Activated CD4-positive, alpha-beta T cell treated with anti-CD3 and anti-CD28 coated beads, Interleukin-2, amount 10 ng/mL, durations not matched to agents 24 days and 14 days (primary cell): Measurements from ENCODE around the gene PTPRN2. TPM values are rescaled to one million over a fixed set of nuclear protein-coding genes. Genes with fewer than 3 reads are reported as not detected.
"Not testable (repeated sequence)": the region's sequence is repeated elsewhere in the genome, so short reads cannot be mapped to it uniquely, and the experiment has no call there.

Experiments
- DNase-seq: peaks from one replicate; pipeline ENCODE4 v3.0.0; 2022
- H3K27ac Mint-ChIP-seq: one replicate; pipeline ENCODE4 v1.8.0; 2022; ENCODE audit warnings: mild to moderate bottlenecking, mixed read lengths
- H3K27me3 Mint-ChIP-seq: one replicate; pipeline ENCODE4 v1.8.0; 2022; ENCODE audit warnings: mixed read lengths
- H3K36me3 Mint-ChIP-seq: one replicate; pipeline ENCODE4 v1.8.0; 2022; ENCODE audit warnings: low read depth, mild to moderate bottlenecking, mixed read lengths
- H3K4me1 Mint-ChIP-seq: one replicate; pipeline ENCODE4 v1.8.0; 2021; ENCODE audit warnings: mixed read lengths
- H3K4me3 Mint-ChIP-seq: one replicate; pipeline ENCODE4 v1.8.0; 2022; ENCODE audit warnings: mild to moderate bottlenecking, moderate library complexity, mixed read lengths
- H3K9me3 Mint-ChIP-seq: one replicate; pipeline ENCODE4 v1.8.0; 2021; ENCODE audit warnings: mixed read lengths
- intact Hi-C: fragments of 100-400 bp; cut with micrococcal nuclease; formaldehyde crosslinking; loops from one replicate; pipeline ENCODE4 v1.15.1; 2023
- total RNA-seq: library from RNA; stranded (reverse); gene quantifications from 2 replicates; pipeline ENCODE4 v1.2.3, GENCODE V29; 2022

PTPRN2 gene
- total RNA-seq, 1 donor from 2014 or later = 0.33 TPM

DNA sequence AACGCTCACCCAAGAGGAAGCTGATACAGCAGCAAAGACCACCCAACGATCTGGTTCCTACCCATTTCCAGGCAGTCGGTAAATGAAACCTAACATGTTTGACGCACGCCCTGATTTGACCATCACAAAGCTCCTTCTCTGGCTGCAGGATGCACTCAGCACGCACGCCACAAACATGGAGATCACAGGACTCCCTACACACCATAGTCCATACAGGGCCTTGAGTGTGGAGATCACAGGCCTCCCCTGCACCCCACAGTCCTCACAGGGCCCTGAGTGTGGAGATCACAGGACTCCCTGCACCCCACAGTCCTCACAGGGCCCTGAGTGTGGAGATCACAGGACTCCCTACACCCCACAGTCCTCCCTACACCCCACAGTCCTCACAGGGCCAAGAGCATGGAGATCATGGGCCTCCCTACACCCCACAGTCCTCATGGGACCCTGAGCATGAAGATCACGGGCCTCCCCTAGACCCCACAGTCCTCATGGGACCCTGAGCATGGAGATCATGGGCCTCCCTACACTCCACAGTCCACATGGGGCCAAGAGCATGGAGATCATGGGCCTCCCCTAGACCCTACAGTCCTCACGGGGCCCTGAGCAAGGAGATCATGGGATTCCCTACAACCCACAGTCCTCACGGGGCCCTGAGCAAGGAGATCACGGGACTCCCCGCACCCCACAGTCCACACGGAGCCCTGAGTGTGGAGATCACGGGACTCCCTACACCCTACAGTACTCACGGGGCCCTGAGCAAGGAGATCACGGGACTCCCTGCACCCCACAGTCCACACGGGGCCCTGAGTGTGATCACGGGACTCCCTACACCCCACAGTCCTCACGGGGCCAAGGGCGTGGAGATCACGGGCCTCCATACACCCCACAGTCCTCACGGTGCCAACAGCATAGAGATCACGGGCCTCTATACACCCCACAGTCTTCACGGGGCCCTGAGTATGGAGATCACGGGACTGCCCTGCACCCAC, 841.6 kb downstream of the PTPRN2 start:
- H3K9me3 Mint-ChIP-seq = no peaks in the 10 kb centered on the region
- no peaks in the 10 kb centered on the region for H3K4me1 Mint-ChIP-seq
- intact Hi-C loops = no loop called here
- no peak overlapping the region for H3K4me3 Mint-ChIP-seq
- no peaks in the 10 kb centered on the region for H3K36me3 Mint-ChIP-seq
- H3K27me3 Mint-ChIP-seq = no peaks in the 10 kb centered on the region
- H3K27ac Mint-ChIP-seq = no peak overlapping the region
- DNase-seq = no peak

DNA sequence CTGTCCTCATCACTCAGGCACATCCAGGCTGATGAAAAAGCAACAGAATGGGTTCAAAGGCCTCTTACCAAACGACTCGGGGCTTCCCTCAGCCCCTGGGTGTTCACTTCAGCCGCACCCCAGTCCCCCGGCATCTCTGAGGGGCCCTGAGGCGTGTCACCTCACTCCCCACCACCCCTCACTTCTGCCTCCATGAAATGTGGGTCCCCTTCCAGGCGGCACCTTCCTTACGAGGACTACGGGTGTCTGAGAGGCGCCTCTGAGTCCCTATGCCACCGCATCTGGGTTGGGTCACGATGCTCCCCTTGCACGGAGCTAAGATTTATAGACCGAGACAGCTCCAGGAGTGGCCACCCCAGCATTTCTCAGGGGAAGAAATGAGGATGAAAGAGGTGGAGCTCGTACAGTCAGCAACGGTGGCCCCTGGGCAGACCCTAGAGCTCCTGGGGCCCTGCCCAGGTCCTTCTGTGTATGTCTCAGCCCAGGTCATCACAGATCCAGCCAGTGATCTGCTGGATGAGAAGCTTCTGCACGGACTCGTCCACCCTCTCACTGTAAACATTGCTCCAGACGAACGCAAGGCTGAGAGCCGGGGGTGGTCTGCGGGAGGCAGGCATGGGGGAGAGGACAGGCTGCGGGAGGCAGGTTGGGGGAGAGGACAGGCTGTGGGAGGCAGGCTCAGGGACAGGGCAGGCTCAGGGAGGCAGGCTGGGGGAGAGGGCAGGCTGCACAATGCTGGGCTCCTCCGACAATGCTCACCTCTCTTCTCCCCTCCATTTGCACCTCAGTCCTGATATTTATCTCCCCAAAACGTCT, 842.6 kb downstream of the PTPRN2 start:
- DNase-seq = no peak
- H3K27me3 Mint-ChIP-seq = no peaks in the 10 kb centered on the region
- intact Hi-C loops = no loop called here

DNA sequence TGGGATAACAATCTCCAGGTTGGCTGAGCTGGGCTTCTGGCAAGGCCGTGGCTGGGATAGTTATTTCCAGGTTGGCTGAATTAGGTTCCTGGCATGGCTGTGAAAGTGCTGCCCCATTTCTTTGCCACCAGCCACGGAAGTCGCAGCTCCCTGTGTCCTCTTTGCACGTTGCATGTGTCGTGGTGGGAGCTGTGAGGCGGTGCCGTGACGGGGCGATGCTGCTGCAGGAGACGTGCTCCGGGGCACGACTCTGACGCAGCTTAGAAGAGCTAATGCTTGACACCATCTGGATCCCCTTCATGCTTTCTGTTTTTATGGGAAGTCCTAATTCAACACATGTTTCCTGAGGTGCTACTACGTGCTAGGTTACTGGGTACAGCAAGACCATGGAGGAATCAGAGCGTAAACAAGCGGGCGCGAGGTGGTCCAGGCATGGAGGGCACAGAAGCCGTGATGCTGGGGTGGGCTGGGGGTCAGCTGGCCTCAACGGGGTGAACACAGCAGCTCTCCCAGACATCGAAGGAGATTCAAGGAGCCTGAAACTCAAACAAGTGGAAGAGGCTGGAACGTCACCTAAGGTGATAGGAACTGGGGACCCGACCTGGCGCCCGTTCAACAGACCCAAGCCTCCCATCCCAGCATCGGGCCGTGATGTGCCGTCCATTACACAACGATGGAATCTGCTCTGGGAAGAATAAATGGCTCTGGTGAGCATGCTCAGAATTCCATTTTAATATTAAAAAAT, 843.7 kb downstream of the PTPRN2 start:
- H3K36me3 Mint-ChIP-seq = no peaks in the 10 kb centered on the region
- H3K27ac Mint-ChIP-seq = no peak overlapping the region
- DNase-seq = no peak
- H3K4me1 Mint-ChIP-seq = no peaks in the 10 kb centered on the region
- H3K27me3 Mint-ChIP-seq = no peaks in the 10 kb centered on the region
- H3K9me3 Mint-ChIP-seq = no peaks in the 10 kb centered on the region
- intact Hi-C loops = no loop called here
- no peak overlapping the region for H3K4me3 Mint-ChIP-seq

More for the DNA sequence above, 842.6 kb downstream of the PTPRN2 start:
- H3K36me3 Mint-ChIP-seq = no peaks in the 10 kb centered on the region
- no peak overlapping the region for H3K4me3 Mint-ChIP-seq
- no peak overlapping the region for H3K27ac Mint-ChIP-seq
- no peaks in the 10 kb centered on the region for H3K4me1 Mint-ChIP-seq
- no peaks in the 10 kb centered on the region for H3K9me3 Mint-ChIP-seq

DNA sequence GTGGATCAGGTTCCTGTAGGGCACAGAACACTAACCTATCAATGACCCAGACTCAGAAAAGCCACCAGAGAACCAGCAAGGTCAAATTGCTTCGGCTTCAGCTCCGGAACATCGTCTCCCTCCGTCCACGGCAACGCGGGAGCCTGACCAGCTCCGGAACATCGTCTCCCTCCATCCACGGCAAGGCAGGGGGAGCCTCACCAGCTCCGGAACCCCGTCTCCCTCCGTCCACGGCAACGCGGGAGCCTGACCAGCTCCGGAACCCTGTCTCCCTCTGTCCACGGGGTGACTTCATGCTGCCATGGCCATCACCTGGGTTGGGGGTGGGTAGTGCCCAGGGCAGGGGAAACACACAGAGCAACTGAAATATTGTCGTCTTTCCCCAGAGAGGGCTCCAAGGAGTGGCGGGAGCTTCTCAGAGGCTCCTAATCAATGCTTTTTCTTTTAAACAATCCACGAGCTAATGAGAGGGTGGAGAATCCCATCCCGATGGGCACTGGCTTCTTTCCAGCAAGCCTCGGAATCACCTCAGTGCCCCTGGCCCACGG, 847.3 kb downstream of the PTPRN2 start:
- Mint-ChIP-seq H3K27me3 (peaks cover 4% of the 10 kb centered on the region), H3K4me1 (no peaks in the 10 kb centered on the region), H3K4me3 (no peak overlapping the region), H3K36me3 (no peaks in the 10 kb centered on the region), H3K9me3 (no peaks in the 10 kb centered on the region), H3K27ac (no peak overlapping the region)
- no peak for DNase-seq
- intact Hi-C loops = no loop called here

DNA sequence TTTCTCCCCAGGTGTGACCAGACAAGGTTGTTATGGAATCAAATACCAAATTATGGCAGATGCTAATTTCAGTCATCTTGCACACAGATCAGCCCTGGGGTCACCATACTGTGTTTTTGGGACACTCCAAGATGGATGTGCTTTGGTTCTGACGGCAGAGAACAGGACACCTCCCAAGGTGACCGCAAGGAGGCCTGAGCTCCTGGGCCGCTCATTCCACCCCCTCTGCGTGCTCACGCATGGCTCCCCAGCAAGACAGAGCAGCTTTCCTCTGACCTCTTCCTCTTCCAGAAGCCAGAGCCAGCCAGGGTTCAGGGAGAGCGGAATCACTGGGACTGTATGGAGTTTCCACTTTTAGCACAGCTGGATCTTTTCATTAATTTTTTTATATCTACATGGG, 848.0 kb downstream of the PTPRN2 start:
- H3K4me1 Mint-ChIP-seq = no peaks in the 10 kb centered on the region
- peaks cover 4% of the 10 kb centered on the region for H3K27me3 Mint-ChIP-seq
- DNase-seq = no peak
- intact Hi-C loops = no loop called here
- no peaks in the 10 kb centered on the region for H3K36me3 Mint-ChIP-seq
- H3K9me3 Mint-ChIP-seq = no peaks in the 10 kb centered on the region
- no peak overlapping the region for H3K27ac Mint-ChIP-seq
- H3K4me3 Mint-ChIP-seq = no peak overlapping the region

DNA sequence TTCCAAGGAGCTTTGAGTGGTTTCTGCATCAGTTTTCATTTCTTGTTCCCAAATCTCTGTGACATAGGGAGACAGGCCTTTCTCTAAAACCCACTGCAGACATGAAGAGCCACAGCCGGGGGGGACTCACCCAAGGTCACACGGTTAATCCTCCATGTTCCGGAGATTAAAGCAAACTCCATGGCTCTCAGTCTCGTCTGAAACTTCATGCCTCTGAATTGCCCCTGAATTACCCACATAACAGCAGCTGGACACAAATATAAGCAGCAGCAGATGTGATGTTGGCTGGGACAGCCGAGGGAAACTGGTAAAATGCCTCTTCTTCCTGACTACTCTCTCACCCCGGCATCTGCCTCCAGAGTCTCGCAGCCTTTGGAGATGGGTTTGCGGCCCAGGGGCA, 848.6 kb downstream of the PTPRN2 start:
- DNase-seq = no peak
- Mint-ChIP-seq H3K4me1 (no peaks in the 10 kb centered on the region), H3K27ac (no peak overlapping the region), H3K4me3 (no peak overlapping the region), H3K27me3 (peaks cover 4% of the 10 kb centered on the region), H3K36me3 (no peaks in the 10 kb centered on the region), H3K9me3 (no peaks in the 10 kb centered on the region)
- intact Hi-C loops = no loop called here

DNA sequence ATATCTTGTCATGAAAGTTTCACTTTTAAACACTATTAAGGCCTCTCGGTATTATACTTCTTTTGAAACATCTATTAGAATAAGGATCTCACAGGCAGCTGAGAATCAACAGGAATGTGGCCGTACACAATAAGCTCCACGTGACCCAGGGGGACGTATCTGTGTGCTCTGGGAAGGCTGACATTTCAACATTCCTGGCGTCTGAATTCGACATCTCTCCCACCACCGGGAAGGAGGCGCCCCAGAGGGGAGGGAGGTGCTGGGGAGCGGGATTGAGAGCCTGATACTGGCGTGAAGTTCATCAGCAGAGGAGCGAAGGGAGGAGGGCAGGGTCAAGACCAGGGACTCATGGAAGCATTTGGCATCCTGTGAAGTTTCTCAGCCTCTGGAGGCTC, 849.6 kb downstream of the PTPRN2 start:
- intact Hi-C loops = no loop called here
- Mint-ChIP-seq H3K4me1 (no peaks in the 10 kb centered on the region), H3K27me3 (peaks cover 4% of the 10 kb centered on the region), H3K36me3 (no peaks in the 10 kb centered on the region), H3K9me3 (no peaks in the 10 kb centered on the region), H3K27ac (no peak overlapping the region), H3K4me3 (no peak overlapping the region)
- DNase-seq = no peak

DNA sequence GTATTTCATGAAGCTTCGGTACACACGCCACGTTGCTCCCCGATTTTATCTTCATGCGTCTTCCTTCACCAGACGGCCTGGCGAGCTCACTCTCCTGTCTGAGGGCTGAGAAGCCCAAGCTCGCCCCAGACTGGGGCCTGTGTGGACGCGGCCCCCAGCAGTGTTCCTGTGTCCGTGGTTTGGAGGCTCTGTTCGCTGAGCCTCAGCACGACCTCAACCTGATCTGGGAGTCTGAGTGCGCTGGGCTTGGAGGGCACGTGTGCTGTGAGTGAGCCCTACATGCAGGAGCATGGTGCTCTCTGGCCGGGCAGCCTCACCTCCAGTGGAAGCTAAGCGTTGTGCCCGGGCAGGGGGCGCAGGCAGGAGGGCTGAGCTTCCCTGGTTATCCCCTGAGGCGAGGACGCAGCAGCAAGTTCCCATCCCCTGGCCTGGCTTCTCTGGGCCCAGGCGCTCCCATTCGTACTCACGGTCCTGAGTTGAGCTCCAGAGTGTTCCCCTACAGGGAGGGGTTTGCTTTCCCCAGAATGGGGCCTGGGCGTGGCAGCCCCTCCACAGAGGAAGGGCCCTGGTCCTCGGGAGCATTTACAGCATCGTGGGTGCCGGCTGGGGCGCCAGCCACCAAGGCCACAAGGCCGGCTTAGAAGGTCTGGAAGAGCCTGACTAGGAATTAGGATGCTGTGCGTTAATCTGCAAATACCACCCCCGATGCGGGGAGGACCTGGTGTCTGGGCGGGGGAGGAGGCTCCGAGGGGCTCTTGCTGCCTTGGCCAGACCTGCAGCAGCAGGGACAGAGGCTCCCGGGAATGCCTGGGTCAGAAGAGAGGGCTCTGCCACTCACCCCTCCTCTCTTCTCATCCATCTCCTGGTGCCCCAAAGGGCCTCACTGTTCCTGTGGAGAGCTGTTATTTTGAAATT, 850.2 kb downstream of the PTPRN2 start:
- H3K4me3 Mint-ChIP-seq = no peak overlapping the region
- intact Hi-C loops = no loop called here
- no peak overlapping the region for H3K27ac Mint-ChIP-seq
- no peaks in the 10 kb centered on the region for H3K9me3 Mint-ChIP-seq
- H3K4me1 Mint-ChIP-seq = no peaks in the 10 kb centered on the region
- H3K27me3 Mint-ChIP-seq = peaks cover 4% of the 10 kb centered on the region
- no peaks in the 10 kb centered on the region for H3K36me3 Mint-ChIP-seq
- DNase-seq = no peak

DNA sequence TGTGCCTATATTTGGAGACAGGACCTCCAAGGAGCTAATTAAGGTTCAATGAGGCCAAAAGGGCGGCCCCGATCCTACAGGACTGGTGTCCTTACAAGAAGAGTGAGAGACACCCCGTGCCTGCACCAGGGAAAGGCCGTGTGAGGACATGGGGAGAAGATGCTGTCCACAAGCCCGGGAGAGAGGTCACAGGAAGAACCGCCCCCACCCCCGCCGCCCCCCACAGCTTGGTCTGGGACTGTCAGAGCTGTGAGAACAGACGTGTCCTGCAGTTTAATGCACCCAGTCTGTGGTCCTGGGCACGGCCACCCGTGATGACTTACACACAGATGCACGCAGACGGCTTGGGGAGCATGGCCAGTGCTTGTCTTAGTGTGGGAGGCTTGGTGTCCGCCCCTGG, 851.3 kb downstream of the PTPRN2 start:
- Mint-ChIP-seq H3K4me1 (no peaks in the 10 kb centered on the region), H3K9me3 (no peaks in the 10 kb centered on the region), H3K27ac (no peak overlapping the region), H3K36me3 (no peaks in the 10 kb centered on the region), H3K4me3 (no peak overlapping the region), H3K27me3 (peaks cover 4% of the 10 kb centered on the region)
- no peak for DNase-seq
- intact Hi-C loops = no loop called here

DNA sequence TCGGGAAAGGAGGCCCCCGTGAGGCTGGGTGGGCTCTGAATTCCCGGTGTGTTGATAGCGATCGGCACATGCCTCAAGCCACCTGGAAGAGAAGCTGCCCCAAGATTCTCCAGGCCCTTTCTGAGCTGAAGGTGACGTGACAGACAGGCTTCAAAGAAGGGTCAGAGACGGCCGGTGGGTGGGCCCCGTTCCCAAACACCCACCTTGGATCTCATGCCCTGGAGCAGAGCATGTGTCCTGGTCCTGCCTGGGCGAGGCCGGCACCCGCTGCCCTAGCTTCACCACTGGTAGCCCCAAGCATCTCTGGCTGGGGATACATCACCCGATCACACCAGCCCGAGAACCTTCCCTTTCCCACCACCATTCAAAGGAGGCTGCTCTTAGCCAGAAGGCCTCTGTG, 851.8 kb downstream of the PTPRN2 start:
- H3K9me3 Mint-ChIP-seq = no peaks in the 10 kb centered on the region
- H3K36me3 Mint-ChIP-seq = no peaks in the 10 kb centered on the region
- no peak overlapping the region for H3K4me3 Mint-ChIP-seq
- no peak for DNase-seq
- intact Hi-C loops = no loop called here
- no peaks in the 10 kb centered on the region for H3K4me1 Mint-ChIP-seq
- H3K27ac Mint-ChIP-seq = no peak overlapping the region
- peaks cover 4% of the 10 kb centered on the region for H3K27me3 Mint-ChIP-seq

DNA sequence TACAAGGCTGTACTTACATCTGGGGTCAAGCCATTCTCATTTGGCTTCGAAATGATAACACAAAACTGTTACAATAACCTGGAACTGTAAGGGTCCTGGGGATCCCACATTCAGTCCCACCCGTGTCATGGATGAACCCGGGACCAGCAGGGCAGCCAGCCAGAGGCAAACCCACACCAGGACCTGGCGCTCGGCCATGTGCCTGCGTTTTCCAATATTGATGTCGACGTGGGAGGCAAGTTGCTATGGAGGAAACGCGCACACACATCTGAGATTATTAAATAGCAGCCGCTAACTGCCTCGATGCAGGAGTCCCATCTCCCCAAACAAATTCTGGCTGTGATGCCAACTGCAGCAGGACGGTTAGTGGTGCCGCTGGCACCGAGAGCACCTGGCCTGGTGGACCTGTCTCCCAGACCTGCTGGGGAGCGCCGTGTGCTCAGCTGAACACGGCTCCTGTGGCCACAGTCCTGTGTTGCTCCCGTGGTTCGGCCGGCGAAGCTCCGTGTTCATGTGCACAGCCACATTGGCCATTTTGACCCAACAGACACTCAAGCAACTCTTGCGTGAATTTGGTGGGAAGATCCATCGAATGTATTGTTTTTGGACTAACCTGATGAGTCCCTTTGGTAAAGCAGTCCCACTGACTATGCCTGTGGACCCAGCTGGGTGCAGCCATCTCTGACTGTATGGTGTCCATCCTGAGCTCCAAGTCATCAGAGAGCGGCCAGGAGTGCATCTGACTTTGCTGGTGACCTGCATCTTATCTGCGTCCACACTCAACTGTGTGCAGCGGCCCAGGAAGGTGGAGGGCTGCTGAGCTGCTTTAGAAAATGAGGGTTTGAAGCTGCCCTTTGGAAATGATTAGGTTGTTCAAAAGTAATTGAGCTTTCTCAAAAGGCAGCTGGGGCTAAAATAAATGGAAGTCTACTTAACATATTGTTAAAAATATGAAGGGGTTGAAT, 852.7 kb downstream of the PTPRN2 start:
- H3K9me3 Mint-ChIP-seq = no peaks in the 10 kb centered on the region
- no peaks in the 10 kb centered on the region for H3K36me3 Mint-ChIP-seq
- H3K4me1 Mint-ChIP-seq = no peaks in the 10 kb centered on the region
- H3K4me3 Mint-ChIP-seq = no peak overlapping the region
- DNase-seq = no peak
- peaks cover 4% of the 10 kb centered on the region for H3K27me3 Mint-ChIP-seq
- intact Hi-C loops = no loop called here
- no peak overlapping the region for H3K27ac Mint-ChIP-seq

DNA sequence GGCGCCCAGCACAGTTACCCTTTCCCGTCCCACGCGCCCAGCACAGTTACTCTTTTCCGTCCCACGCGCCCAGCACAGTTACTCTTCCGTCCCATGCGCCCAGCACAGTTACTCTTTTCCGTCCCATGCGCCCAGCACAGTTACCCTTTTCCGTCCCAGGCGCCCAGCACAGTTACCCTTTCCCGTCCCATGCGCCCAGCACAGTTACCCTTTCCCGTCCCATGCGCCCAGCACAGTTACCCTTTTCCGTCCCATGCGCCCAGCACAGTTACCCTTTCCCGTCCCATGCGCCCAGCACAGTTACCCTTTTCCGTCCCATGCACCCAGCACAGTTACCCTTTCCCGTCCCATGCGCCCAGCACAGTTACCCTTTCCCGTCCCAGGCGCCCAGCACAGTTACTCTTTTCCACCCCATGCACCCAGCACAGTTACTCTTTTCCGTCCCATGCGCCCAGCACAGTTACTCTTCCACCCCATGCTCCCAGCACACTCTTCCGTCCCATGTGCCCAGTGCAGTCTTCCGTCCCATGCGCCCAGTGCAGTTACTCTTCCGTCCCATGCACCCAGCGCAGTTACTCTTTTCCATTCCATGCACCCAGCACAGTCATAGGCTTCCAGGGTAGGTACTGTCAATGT, 853.7 kb downstream of the PTPRN2 start:
- H3K27ac Mint-ChIP-seq, DNase-seq, H3K36me3 Mint-ChIP-seq, H3K4me3 Mint-ChIP-seq, H3K27me3 Mint-ChIP-seq, H3K4me1 Mint-ChIP-seq, H3K9me3 Mint-ChIP-seq, intact Hi-C loops: not testable (repeated sequence)
